ENCODE data around the gene MYL5. TPM values are rescaled to one million over a fixed set of nuclear protein-coding genes. Genes with fewer than 3 reads are reported as not detected.

MYL5 gene
- total and polyA plus RNA-seq, 10 of the 15 experiments (the other 5 are each of a cell fraction or from before 2014, with no cell fraction given): 1.2 to 13.8 (median 7.1) TPM

GRCh38 chr4:674172-675035 is at the start of gene MYL5, which contains the start of gene ATP5ME (continued):
- TF ChIP-seq PKNOX1 (IDR thresholded peaks at IDR 0.05) (peak; percentile 11; the same call in 1 of the 2 replicates), FOXK2 (IDR thresholded peaks at IDR 0.05) (no peak; the same call in 1 of the 2 replicates), SPI1 (IDR thresholded peaks at IDR 0.05; ENCODE audit: borderline replicate concordance, insufficient read depth, low read depth, low read length) (no peak), PAX8 (IDR thresholded peaks at IDR 0.05) (no peak), BMI1 (IDR thresholded peaks at IDR 0.05; ENCODE audit: borderline replicate concordance) (no peak), TBL1XR1 (IDR thresholded peaks at IDR 0.05; ENCODE audit: low read depth, low read length) (peak; percentile 75; the same call in 1 of the 2 replicates), SMARCA5 (IDR thresholded peaks at IDR 0.05) (no peak), CBX3 (IDR thresholded peaks at IDR 0.05; ENCODE audit: borderline replicate concordance, low read depth) (no peak), CBFB (IDR thresholded peaks at IDR 0.05; ENCODE audit: low read depth) (0 out of 2 replicates have a peak, but pooled peaks have one; percentile 5), EP300 (IDR thresholded peaks at IDR 0.05; ENCODE audit: borderline replicate concordance in 1 of 2, control insufficient read depth in 1 of 2, low read depth in 2 of 2, low read length in 2 of 2) (no peak), NFYA (IDR thresholded peaks at IDR 0.05; ENCODE audit: borderline replicate concordance, low read depth, low read length) (no peak), MTA3 (IDR thresholded peaks at IDR 0.05; ENCODE audit: borderline replicate concordance, low read length) (no peak), CREB1 (IDR thresholded peaks at IDR 0.05; ENCODE audit: low read depth) (no peak), POU2F2 (IDR thresholded peaks at IDR 0.05; ENCODE audit: borderline replicate concordance, low read depth, low read length) (no peak), ATF7 (IDR thresholded peaks at IDR 0.05; ENCODE audit: low read depth) (peak; percentile 94), CBX5 (IDR thresholded peaks at IDR 0.05; ENCODE audit: low read depth) (no peak), USF1 (IDR thresholded peaks at IDR 0.05; ENCODE audit: borderline replicate concordance, extremely low read length, insufficient read depth, low read depth, low read length) (no peak), FOS (IDR thresholded peaks at IDR 0.05; ENCODE audit: borderline replicate concordance, extremely low read depth, insufficient read length) (no peak), IRF5 (IDR thresholded peaks at IDR 0.05; ENCODE audit: borderline replicate concordance) (no peak), TAF1 (IDR thresholded peaks at IDR 0.05; ENCODE audit: borderline replicate concordance, low read depth, low read length) (peak; percentile 85), NRF1 (conservative IDR thresholded peaks at IDR 0.05; ENCODE audit: low read depth, low read length) (peak; percentile 86), NFIC (IDR thresholded peaks at IDR 0.05; ENCODE audit: low read depth, low read length) (no peak), CEBPZ (IDR thresholded peaks at IDR 0.05; ENCODE audit: low read depth, low read length) (no peak), SREBF1 (IDR thresholded peaks at IDR 0.05; ENCODE audit: low read length) (peak; percentile 83)

All from GM12878 (cell line).